Activated T-helper 2 cell treated with anti-CD3 and anti-CD28 coated beads, Interferon-gamma antibody, Interleukin-2, Interleukin-4, amounts not matched to agents 10 μg/mL and 5 μg/mL and 100 μg/mL, durations not matched to agents 14 hours and 24 hours and 36 hours (primary cell): ENCODE measurements around the gene MAGI2. TPM values are rescaled to one million over a fixed set of nuclear protein-coding genes. Genes with fewer than 3 reads are reported as not detected.

Source experiments
- DNase-seq: peaks from one replicate; pipeline ENCODE4 v3.0.0; 2021; ENCODE audit warnings: low spot score
- H3K27ac Mint-ChIP-seq: one replicate; pipeline ENCODE4 v1.8.0; 2021; ENCODE audit warnings: mixed read lengths
- H3K27me3 Mint-ChIP-seq: one replicate; pipeline ENCODE4 v1.8.0; 2021; ENCODE audit warnings: low read depth, mixed read lengths
- H3K36me3 Mint-ChIP-seq: one replicate; pipeline ENCODE4 v1.8.0; 2021; ENCODE audit warnings: low read depth, mixed read lengths
- H3K4me1 Mint-ChIP-seq: one replicate; pipeline ENCODE4 v1.8.0; 2021; ENCODE audit warnings: low read depth, mixed read lengths
- H3K4me3 Mint-ChIP-seq: one replicate; pipeline ENCODE4 v1.8.0; 2021; ENCODE audit warnings: low read depth, mild to moderate bottlenecking, moderate library complexity, mixed read lengths
- H3K9me3 Mint-ChIP-seq: one replicate; pipeline ENCODE4 v1.8.0; 2021; ENCODE audit warnings: mixed read lengths
- intact Hi-C: fragments of 100-400 bp; cut with micrococcal nuclease; formaldehyde crosslinking; loops from one replicate; pipeline ENCODE4 v1.15.1; 2023
- total RNA-seq: library from RNA; stranded (reverse); gene quantifications from 2 replicates; pipeline ENCODE4 v1.2.3, GENCODE V29; 2022

Gene MAGI2
- total RNA-seq, 1 donor from 2014 or later: 0.21 TPM

- no peaks in the 10 kb centered on the region for H3K36me3 Mint-ChIP-seq
These were observed 267.9 kb downstream of the MAGI2 start for GRCh38 chr7:79185605-79186004.

GRCh38 chr7:79182283-79182682 lies 271.2 kb downstream of the MAGI2 start:
- H3K36me3 Mint-ChIP-seq: no peaks in the 10 kb centered on the region
- no peak overlapping the region for H3K27ac Mint-ChIP-seq
- H3K4me1 Mint-ChIP-seq: no peaks in the 10 kb centered on the region
- no peaks in the 10 kb centered on the region for H3K27me3 Mint-ChIP-seq
- H3K9me3 Mint-ChIP-seq: no peaks in the 10 kb centered on the region
- intact Hi-C loops: no loop called here
- no peak overlapping the region for H3K4me3 Mint-ChIP-seq
- no peak for DNase-seq

More at GRCh38 chr7:79185605-79186004, 267.9 kb downstream of the MAGI2 start:
- DNase-seq: no peak
- no peak overlapping the region for H3K27ac Mint-ChIP-seq
- H3K4me3 Mint-ChIP-seq: no peak overlapping the region
- no peaks in the 10 kb centered on the region for H3K9me3 Mint-ChIP-seq
- H3K4me1 Mint-ChIP-seq: no peaks in the 10 kb centered on the region
- H3K27me3 Mint-ChIP-seq: no peaks in the 10 kb centered on the region
- intact Hi-C loops: no loop called here

- Mint-ChIP-seq H3K4me3 (no peak overlapping the region), H3K27me3 (no peaks in the 10 kb centered on the region), H3K27ac (no peak overlapping the region), H3K36me3 (no peaks in the 10 kb centered on the region), H3K9me3 (no peaks in the 10 kb centered on the region), H3K4me1 (no peaks in the 10 kb centered on the region)
- no peak for DNase-seq
- intact Hi-C loops: no loop called here
These were observed 272.9 kb downstream of the MAGI2 start for GRCh38 chr7:79180533-79180932.

GRCh38 chr7:79176859-79177477 lies 276.5 kb downstream of the MAGI2 start:
- H3K9me3 Mint-ChIP-seq: no peaks in the 10 kb centered on the region
- intact Hi-C loops: no loop called here
- no peaks in the 10 kb centered on the region for H3K27me3 Mint-ChIP-seq
- H3K27ac Mint-ChIP-seq: no peak overlapping the region
- no peaks in the 10 kb centered on the region for H3K4me1 Mint-ChIP-seq
- no peaks in the 10 kb centered on the region for H3K36me3 Mint-ChIP-seq
- H3K4me3 Mint-ChIP-seq: no peak overlapping the region
- no peak for DNase-seq

GRCh38 chr7:79175374-79175773 lies 278.1 kb downstream of the MAGI2 start:
- no peak for DNase-seq
- intact Hi-C loops: no loop called here
- Mint-ChIP-seq H3K27ac (no peak overlapping the region), H3K27me3 (no peaks in the 10 kb centered on the region), H3K4me1 (no peaks in the 10 kb centered on the region), H3K4me3 (no peak overlapping the region), H3K9me3 (no peaks in the 10 kb centered on the region), H3K36me3 (no peaks in the 10 kb centered on the region)

GRCh38 chr7:79165225-79165624 lies 288.2 kb downstream of the MAGI2 start:
- intact Hi-C loops: no loop called here
- Mint-ChIP-seq H3K36me3 (no peaks in the 10 kb centered on the region), H3K4me3 (no peak overlapping the region), H3K27ac (no peak overlapping the region), H3K27me3 (no peaks in the 10 kb centered on the region), H3K9me3 (no peaks in the 10 kb centered on the region), H3K4me1 (no peaks in the 10 kb centered on the region)
- no peak for DNase-seq

GRCh38 chr7:79159040-79159664 lies 294.3 kb downstream of the MAGI2 start:
- Mint-ChIP-seq H3K27me3 (no peaks in the 10 kb centered on the region), H3K36me3 (no peaks in the 10 kb centered on the region), H3K9me3 (peaks cover 10% of the 10 kb centered on the region), H3K4me3 (no peak overlapping the region), H3K4me1 (no peaks in the 10 kb centered on the region), H3K27ac (no peak overlapping the region)
- intact Hi-C loops: no loop called here
- no peak for DNase-seq

GRCh38 chr7:79157281-79157680 lies 296.2 kb downstream of the MAGI2 start:
- DNase-seq: no peak
- Mint-ChIP-seq H3K9me3 (peaks cover 10% of the 10 kb centered on the region), H3K27ac (no peak overlapping the region), H3K27me3 (no peaks in the 10 kb centered on the region), H3K4me1 (no peaks in the 10 kb centered on the region), H3K36me3 (no peaks in the 10 kb centered on the region), H3K4me3 (no peak overlapping the region)
- intact Hi-C loops: no loop called here

- no peak overlapping the region for H3K4me3 Mint-ChIP-seq
- H3K27ac Mint-ChIP-seq: no peak overlapping the region
- no peaks in the 10 kb centered on the region for H3K4me1 Mint-ChIP-seq
- DNase-seq: no peak
- no peaks in the 10 kb centered on the region for H3K9me3 Mint-ChIP-seq
- H3K27me3 Mint-ChIP-seq: no peaks in the 10 kb centered on the region
- H3K36me3 Mint-ChIP-seq: no peaks in the 10 kb centered on the region
- intact Hi-C loops: no loop called here
These were observed 303.6 kb downstream of the MAGI2 start for GRCh38 chr7:79149831-79150230.

GRCh38 chr7:79142706-79143105 lies 310.8 kb downstream of the MAGI2 start:
- Mint-ChIP-seq H3K4me3 (no peak overlapping the region), H3K4me1 (no peaks in the 10 kb centered on the region), H3K27ac (no peak overlapping the region), H3K9me3 (no peaks in the 10 kb centered on the region), H3K27me3 (no peaks in the 10 kb centered on the region), H3K36me3 (no peaks in the 10 kb centered on the region)
- intact Hi-C loops: no loop called here
- no peak for DNase-seq

- H3K36me3 Mint-ChIP-seq: no peaks in the 10 kb centered on the region
- no peaks in the 10 kb centered on the region for H3K4me1 Mint-ChIP-seq
- DNase-seq: no peak
- no peak overlapping the region for H3K4me3 Mint-ChIP-seq
- H3K27me3 Mint-ChIP-seq: no peaks in the 10 kb centered on the region
- no peaks in the 10 kb centered on the region for H3K9me3 Mint-ChIP-seq
- intact Hi-C loops: no loop called here
- no peak overlapping the region for H3K27ac Mint-ChIP-seq
These were observed 312.2 kb downstream of the MAGI2 start for GRCh38 chr7:79141252-79141651.

- Mint-ChIP-seq H3K4me1 (no peaks in the 10 kb centered on the region), H3K9me3 (no peaks in the 10 kb centered on the region), H3K4me3 (no peak overlapping the region), H3K27ac (no peak overlapping the region), H3K36me3 (no peaks in the 10 kb centered on the region), H3K27me3 (no peaks in the 10 kb centered on the region)
- intact Hi-C loops: no loop called here
- DNase-seq: no peak
These were observed 315.5 kb downstream of the MAGI2 start for GRCh38 chr7:79137942-79138341.

- Mint-ChIP-seq H3K36me3 (no peaks in the 10 kb centered on the region), H3K27me3 (no peaks in the 10 kb centered on the region), H3K9me3 (no peaks in the 10 kb centered on the region), H3K4me1 (no peaks in the 10 kb centered on the region), H3K4me3 (no peak overlapping the region), H3K27ac (no peak overlapping the region)
- intact Hi-C loops: no loop called here
- DNase-seq: no peak
These were observed 320.5 kb downstream of the MAGI2 start for GRCh38 chr7:79132844-79133451.
